ENCODE data around the gene CDC42. TPM values are rescaled to one million over a fixed set of nuclear protein-coding genes. Genes with fewer than 3 reads are reported as not detected.

CDC42 gene
- total RNA-seq, 1 experiment from 2014 or later, result 198 TPM

DNA sequence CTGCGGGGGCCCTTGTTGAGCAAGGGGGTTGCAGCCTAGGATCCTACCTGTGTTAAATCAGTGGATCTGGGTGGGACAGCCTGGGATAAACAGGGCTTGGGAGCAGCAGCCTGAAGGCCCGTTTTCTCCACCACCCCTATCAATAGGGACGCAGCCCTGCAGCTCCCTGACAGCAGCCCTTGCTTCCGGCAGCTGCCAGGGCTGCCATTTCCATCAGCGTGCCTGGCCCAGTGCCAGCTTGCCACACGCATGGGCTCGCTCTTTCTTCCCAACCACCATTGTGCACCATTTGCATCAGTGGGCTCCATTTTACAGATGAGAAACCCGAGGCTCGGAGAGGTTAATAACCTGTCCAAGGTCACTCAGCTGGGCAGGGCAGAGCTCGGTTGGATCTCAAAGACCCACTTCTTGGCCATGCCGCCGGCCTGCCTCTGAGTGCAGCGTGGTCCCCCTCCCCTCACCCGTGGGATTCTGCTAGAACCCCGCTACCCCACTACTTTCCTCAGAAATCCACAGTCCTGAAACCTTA lies 86.6 kb downstream of the CDC42 start:
- no TSS peak for BruUV-seq (replicated peaks)
- intact Hi-C loops (cut with micrococcal nuclease; ENCODE audit: unreplicated experiment), result loop anchor here (10.0 kb wide), 1 partner anchor 136 kb away; no protein-coding TSS in a partner anchor

DNA sequence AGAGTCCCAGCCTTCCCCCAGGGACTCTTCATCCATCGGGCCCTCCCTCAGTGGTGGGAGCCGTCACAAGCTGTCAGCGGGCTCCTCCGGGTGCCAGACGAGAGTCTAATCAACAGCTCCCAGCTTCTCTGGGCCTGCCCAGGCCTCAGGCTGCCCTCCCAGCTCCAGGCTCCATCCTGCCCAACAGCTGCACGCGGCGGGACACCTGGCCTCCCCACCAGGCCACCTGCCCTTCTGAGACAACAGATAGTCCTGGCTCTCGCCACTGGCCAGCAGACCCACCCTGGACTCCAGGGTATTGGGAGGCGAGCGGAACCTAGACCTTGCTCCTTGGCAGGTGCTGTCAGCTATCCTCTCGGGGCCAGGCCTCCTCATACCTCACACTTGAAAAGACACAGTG lies 87.3 kb downstream of the CDC42 start:
- CTCF ChIA-PET, result no interaction called here
- no TSS peak for BruUV-seq (replicated peaks)
- TF ChIP-seq EZH2 (IDR thresholded peaks at IDR 0.05; ENCODE audit: borderline replicate concordance, low read depth, low read length, poor library complexity, severe bottlenecking), result no peak
- TF ChIP-seq, protein P1, sequence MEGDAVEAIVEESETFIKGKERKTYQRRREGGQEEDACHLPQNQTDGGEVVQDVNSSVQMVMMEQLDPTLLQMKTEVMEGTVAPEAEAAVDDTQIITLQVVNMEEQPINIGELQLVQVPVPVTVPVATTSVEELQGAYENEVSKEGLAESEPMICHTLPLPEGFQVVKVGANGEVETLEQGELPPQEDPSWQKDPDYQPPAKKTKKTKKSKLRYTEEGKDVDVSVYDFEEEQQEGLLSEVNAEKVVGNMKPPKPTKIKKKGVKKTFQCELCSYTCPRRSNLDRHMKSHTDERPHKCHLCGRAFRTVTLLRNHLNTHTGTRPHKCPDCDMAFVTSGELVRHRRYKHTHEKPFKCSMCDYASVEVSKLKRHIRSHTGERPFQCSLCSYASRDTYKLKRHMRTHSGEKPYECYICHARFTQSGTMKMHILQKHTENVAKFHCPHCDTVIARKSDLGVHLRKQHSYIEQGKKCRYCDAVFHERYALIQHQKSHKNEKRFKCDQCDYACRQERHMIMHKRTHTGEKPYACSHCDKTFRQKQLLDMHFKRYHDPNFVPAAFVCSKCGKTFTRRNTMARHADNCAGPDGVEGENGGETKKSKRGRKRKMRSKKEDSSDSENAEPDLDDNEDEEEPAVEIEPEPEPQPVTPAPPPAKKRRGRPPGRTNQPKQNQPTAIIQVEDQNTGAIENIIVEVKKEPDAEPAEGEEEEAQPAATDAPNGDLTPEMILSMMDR (conservative IDR thresholded peaks at IDR 0.05; ENCODE audit: low read depth, low read length), result no peak

More for the DNA sequence above, 86.6 kb downstream of the CDC42 start:
- no peaks in the 10 kb centered on the region for H3K4me1 ChIP-seq (ENCODE audit: insufficient read depth, low read length, poor library complexity, severe bottlenecking)
- ChIA-PET POLR2A (ENCODE audit: low non-redundant PET) (no interaction called here), CTCF (no interaction called here)
- H3K4me3 ChIP-seq (ENCODE audit: low read depth, low read length, poor library complexity, severe bottlenecking), result no peak overlapping the region
- no peaks in the 10 kb centered on the region for H3K9me3 ChIP-seq (ENCODE audit: low read depth, low read length, poor library complexity, severe bottlenecking)
- DNase-seq (ENCODE audit: low spot score), result peak; percentile 22
- TF ChIP-seq, protein P1 (conservative IDR thresholded peaks at IDR 0.05; ENCODE audit: low read depth, low read length), result no peak
- TF ChIP-seq EZH2 (IDR thresholded peaks at IDR 0.05; ENCODE audit: borderline replicate concordance, low read depth, low read length, poor library complexity, severe bottlenecking), result no peak
- peaks cover 22% of the 10 kb centered on the region for H3K27me3 ChIP-seq (replicated peaks; ENCODE audit: insufficient read depth, low read depth, low read length, poor library complexity)
- H3K36me3 ChIP-seq (ENCODE audit: insufficient read depth, low read length, poor library complexity, severe bottlenecking), result no peaks in the 10 kb centered on the region
- H3K27ac ChIP-seq (ENCODE audit: low read depth, low read length, poor library complexity, severe bottlenecking), result no peak overlapping the region

More for the DNA sequence above, 87.3 kb downstream of the CDC42 start:
- no peak overlapping the region for H3K4me3 ChIP-seq (ENCODE audit: low read depth, low read length, poor library complexity, severe bottlenecking)
- H3K27me3 ChIP-seq (replicated peaks; ENCODE audit: insufficient read depth, low read depth, low read length, poor library complexity), result peaks cover 25% of the 10 kb centered on the region
- H3K36me3 ChIP-seq (ENCODE audit: insufficient read depth, low read length, poor library complexity, severe bottlenecking), result no peaks in the 10 kb centered on the region
- H3K27ac ChIP-seq (ENCODE audit: low read depth, low read length, poor library complexity, severe bottlenecking), result no peak overlapping the region
- H3K9me3 ChIP-seq (ENCODE audit: low read depth, low read length, poor library complexity, severe bottlenecking), result no peaks in the 10 kb centered on the region
- no peaks in the 10 kb centered on the region for H3K4me1 ChIP-seq (ENCODE audit: insufficient read depth, low read length, poor library complexity, severe bottlenecking)
- intact Hi-C loops (cut with micrococcal nuclease; ENCODE audit: unreplicated experiment), result loop anchor here (10.0 kb wide), 1 partner anchor 135 kb away; no protein-coding TSS in a partner anchor
- POLR2A ChIA-PET (ENCODE audit: low non-redundant PET), result no interaction called here
- DNase-seq (ENCODE audit: low spot score), result no peak

Other genes with a start within 250 kb of the CDC42 start
- gene LDLRAD2, start 240.4 kb upstream of the CDC42 start, total RNA-seq (2021), result not detected in 2 replicates
- 10.4 and 19.8 TPM in 2 replicates for gene HSPG2, start 115.4 kb upstream of the CDC42 start, total RNA-seq (2021)
- not detected in 2 replicates for gene CELA3B, start 75.7 kb upstream of the CDC42 start, total RNA-seq (2021)
- not detected in 2 replicates for gene CELA3A, start 51.1 kb upstream of the CDC42 start, total RNA-seq (2021)
- not detected in 2 replicates for gene WNT4, start 90.4 kb downstream of the CDC42 start, total RNA-seq (2021)